Stimulated activated effector memory CD8-positive, alpha-beta T cell treated with anti-CD3 and anti-CD28 coated beads, Interleukin-12 subunit alpha, Interleukin-12 subunit beta, amount 100 ng/mL, for 72 hours (primary cell): Measurements from ENCODE around the gene SLC37A1.

Experiments
- ATAC-seq: fragments of 150-1000 bp; cut with Tn5 transposase; 2 replicates; pipeline ENCODE4 v1.10.0; 2021
- DNase-seq, 2 donors: peaks; one replicate each; pipeline ENCODE4 v3.0.0; 2021 to 2022; ENCODE audit warnings: low spot score in 2 of 2
- H3K27ac Mint-ChIP-seq: one replicate; pipeline ENCODE4 v1.8.0; 2022; ENCODE audit warnings: mild to moderate bottlenecking, mixed read lengths
- H3K36me3 Mint-ChIP-seq: one replicate; pipeline ENCODE4 v1.8.0; 2022; ENCODE audit warnings: mild to moderate bottlenecking, mixed read lengths
- H3K4me1 Mint-ChIP-seq: one replicate; pipeline ENCODE4 v1.8.0; 2022; ENCODE audit warnings: mixed read lengths
- H3K4me3 Mint-ChIP-seq: one replicate; pipeline ENCODE4 v1.8.0; 2022; ENCODE audit warnings: mild to moderate bottlenecking, mixed read lengths
- H3K9me3 Mint-ChIP-seq: one replicate; pipeline ENCODE4 v1.8.0; 2022; ENCODE audit warnings: mixed read lengths

The SLC37A1 gene

GRCh38 chr21:42630626-42631025 is 117.0 kb downstream of the SLC37A1 start:
- Mint-ChIP-seq H3K4me1 (no peaks in the 10 kb centered on the region), H3K9me3 (no peaks in the 10 kb centered on the region), H3K27ac (no peak overlapping the region), H3K36me3 (no peaks in the 10 kb centered on the region), H3K4me3 (no peak overlapping the region)
- ATAC-seq (no peak), DNase-seq (no peak)
